ENCODE results near the gene MRPL20.
"Not testable (repeated sequence)": the region's sequence is repeated elsewhere in the genome, so short reads cannot be mapped to it uniquely, and the experiment has no call there.

Gene MRPL20

GRCh38 chr1:1407636-1408318, 684 bp upstream of the MRPL20 start:
- peak overlapping the region; percentile 78 to 91 for H3K4me3 ChIP-seq (ENCODE audit: low read depth in 1 of 2, low read length in 2 of 2)
- no peaks in the 10 kb centered on the region for H3K9me3 ChIP-seq (ENCODE audit: control insufficient read depth in 1 of 2, low read length in 2 of 2)
- peak overlapping the region; percentile 76 to 79 for H3K9ac ChIP-seq (ENCODE audit: low read depth in 1 of 2, low read length in 2 of 2)
- H3K27me3 ChIP-seq (ENCODE audit: control insufficient read depth in 1 of 2, insufficient read depth in 2 of 2, low read length in 2 of 2) = no peaks in the 10 kb centered on the region
- H3K36me3 ChIP-seq (ENCODE audit: control insufficient read depth in 1 of 2, insufficient read depth in 2 of 2, low read length in 2 of 2) = peaks cover 6 to 22% of the 10 kb centered on the region in 2 donors
- peaks cover 13 to 20% of the 10 kb centered on the region in 2 donors for H3K4me1 ChIP-seq (ENCODE audit: control insufficient read depth in 1 of 2, insufficient read depth in 2 of 2, low read length in 2 of 2)
- peak overlapping the region; percentile 50 for H3K27ac ChIP-seq (ENCODE audit: low read depth, low read length)

- Histone ChIP-seq H3K4me3 (ENCODE audit: low read depth in 1 of 2, low read length in 2 of 2) (peak overlapping the region; percentile 78 to 91), H3K4me1 (ENCODE audit: control insufficient read depth in 1 of 2, insufficient read depth in 2 of 2, low read length in 2 of 2) (peaks cover 17 to 23% of the 10 kb centered on the region in 2 donors), H3K36me3 (ENCODE audit: control insufficient read depth in 1 of 2, insufficient read depth in 2 of 2, low read length in 2 of 2) (peaks cover 18 to 37% of the 10 kb centered on the region in 2 donors), H3K9ac (ENCODE audit: low read depth in 1 of 2, low read length in 2 of 2) (peak overlapping the region; percentile 76 to 79), H3K9me3 (ENCODE audit: control insufficient read depth in 1 of 2, low read length in 2 of 2) (no peaks in the 10 kb centered on the region), H3K27ac (ENCODE audit: low read depth, low read length) (no peak overlapping the region), H3K27me3 (ENCODE audit: control insufficient read depth in 1 of 2, insufficient read depth in 2 of 2, low read length in 2 of 2) (no peaks in the 10 kb centered on the region)
These were observed 832 bp downstream of the MRPL20 start for GRCh38 chr1:1406101-1406820.

- Histone ChIP-seq H3K27ac (ENCODE audit: low read depth, low read length) (no peak overlapping the region), H3K9ac (ENCODE audit: low read depth in 1 of 2, low read length in 2 of 2) (no peak overlapping the region), H3K9me3 (ENCODE audit: control insufficient read depth in 1 of 2, low read length in 2 of 2) (no peaks in the 10 kb centered on the region), H3K27me3 (ENCODE audit: control insufficient read depth in 1 of 2, insufficient read depth in 2 of 2, low read length in 2 of 2) (no peaks in the 10 kb centered on the region), H3K4me3 (ENCODE audit: low read depth in 1 of 2, low read length in 2 of 2) (no peak overlapping the region), H3K36me3 (ENCODE audit: control insufficient read depth in 1 of 2, insufficient read depth in 2 of 2, low read length in 2 of 2) (peaks cover 27 to 47% of the 10 kb centered on the region in 2 donors), H3K4me1 (ENCODE audit: control insufficient read depth in 1 of 2, insufficient read depth in 2 of 2, low read length in 2 of 2) (peaks cover 30 to 38% of the 10 kb centered on the region in 2 donors)
These were observed 3.4 kb downstream of the MRPL20 start for GRCh38 chr1:1403653-1404052.

- H3K27ac ChIP-seq (ENCODE audit: low read depth, low read length); H3K9ac ChIP-seq (ENCODE audit: low read depth in 1 of 2, low read length in 2 of 2); H3K4me3 ChIP-seq (ENCODE audit: low read depth in 1 of 2, low read length in 2 of 2); H3K27me3 ChIP-seq (ENCODE audit: control insufficient read depth in 1 of 2, insufficient read depth in 2 of 2, low read length in 2 of 2); H3K9me3 ChIP-seq (ENCODE audit: control insufficient read depth in 1 of 2, low read length in 2 of 2): not testable (repeated sequence)
- Histone ChIP-seq H3K36me3 (ENCODE audit: control insufficient read depth in 1 of 2, insufficient read depth in 2 of 2, low read length in 2 of 2) (peaks cover 29 to 48% of the 10 kb centered on the region in 2 donors), H3K4me1 (ENCODE audit: control insufficient read depth in 1 of 2, insufficient read depth in 2 of 2, low read length in 2 of 2) (peaks cover 29 to 35% of the 10 kb centered on the region in 2 donors)
These were observed 4.1 kb downstream of the MRPL20 start for GRCh38 chr1:1402901-1403392.

GRCh38 chr1:1402072-1402900, 4.8 kb downstream of the MRPL20 start:
- peaks cover 36 to 40% of the 10 kb centered on the region in 2 donors for H3K4me1 ChIP-seq (ENCODE audit: control insufficient read depth in 1 of 2, insufficient read depth in 2 of 2, low read length in 2 of 2)
- H3K36me3 ChIP-seq (ENCODE audit: control insufficient read depth in 1 of 2, insufficient read depth in 2 of 2, low read length in 2 of 2) = peaks cover 34 to 55% of the 10 kb centered on the region in 2 donors

GRCh38 chr1:1401457-1402010, 5.6 kb downstream of the MRPL20 start:
- Histone ChIP-seq H3K27me3 (ENCODE audit: control insufficient read depth in 1 of 2, insufficient read depth in 2 of 2, low read length in 2 of 2) (no peaks in the 10 kb centered on the region), H3K36me3 (ENCODE audit: control insufficient read depth in 1 of 2, insufficient read depth in 2 of 2, low read length in 2 of 2) (peaks cover 39 to 59% of the 10 kb centered on the region in 2 donors), H3K9ac (ENCODE audit: low read depth in 1 of 2, low read length in 2 of 2) (no peak overlapping the region), H3K9me3 (ENCODE audit: control insufficient read depth in 1 of 2, low read length in 2 of 2) (no peaks in the 10 kb centered on the region), H3K27ac (ENCODE audit: low read depth, low read length) (no peak overlapping the region), H3K4me1 (ENCODE audit: control insufficient read depth in 1 of 2, insufficient read depth in 2 of 2, low read length in 2 of 2) (peaks cover 38 to 41% of the 10 kb centered on the region in 2 donors), H3K4me3 (ENCODE audit: low read depth in 1 of 2, low read length in 2 of 2) (no peak overlapping the region)

More at GRCh38 chr1:1402072-1402900, 4.8 kb downstream of the MRPL20 start:
- Histone ChIP-seq H3K9me3 (ENCODE audit: control insufficient read depth in 1 of 2, low read length in 2 of 2) (no peaks in the 10 kb centered on the region), H3K9ac (ENCODE audit: low read depth in 1 of 2, low read length in 2 of 2) (no peak overlapping the region), H3K27ac (ENCODE audit: low read depth, low read length) (no peak overlapping the region), H3K4me3 (ENCODE audit: low read depth in 1 of 2, low read length in 2 of 2) (no peak overlapping the region), H3K27me3 (ENCODE audit: control insufficient read depth in 1 of 2, insufficient read depth in 2 of 2, low read length in 2 of 2) (no peaks in the 10 kb centered on the region)

- Histone ChIP-seq H3K9me3 (ENCODE audit: control insufficient read depth in 1 of 2, low read length in 2 of 2) (no peaks in the 10 kb centered on the region), H3K4me1 (ENCODE audit: control insufficient read depth in 1 of 2, insufficient read depth in 2 of 2, low read length in 2 of 2) (peaks cover 31 to 34% of the 10 kb centered on the region in 2 donors), H3K27me3 (ENCODE audit: control insufficient read depth in 1 of 2, insufficient read depth in 2 of 2, low read length in 2 of 2) (no peaks in the 10 kb centered on the region), H3K9ac (ENCODE audit: low read depth in 1 of 2, low read length in 2 of 2) (peak overlapping the region; percentile 96 to 98), H3K36me3 (ENCODE audit: control insufficient read depth in 1 of 2, insufficient read depth in 2 of 2, low read length in 2 of 2) (peaks cover 39 to 59% of the 10 kb centered on the region in 2 donors), H3K27ac (ENCODE audit: low read depth, low read length) (peak overlapping the region; percentile 32), H3K4me3 (ENCODE audit: low read depth in 1 of 2, low read length in 2 of 2) (peak overlapping the region; percentile 93 to 100)
These were observed 6.3 kb downstream of the MRPL20 start for GRCh38 chr1:1400576-1401456.

GRCh38 chr1:1399872-1400575, 7.1 kb downstream of the MRPL20 start:
- Histone ChIP-seq H3K4me3 (ENCODE audit: low read depth in 1 of 2, low read length in 2 of 2) (peak overlapping the region; percentile 93 to 100), H3K27ac (ENCODE audit: low read depth, low read length) (peak overlapping the region; percentile 50), H3K9me3 (ENCODE audit: control insufficient read depth in 1 of 2, low read length in 2 of 2) (no peaks in the 10 kb centered on the region), H3K36me3 (ENCODE audit: control insufficient read depth in 1 of 2, insufficient read depth in 2 of 2, low read length in 2 of 2) (peaks cover 39 to 59% of the 10 kb centered on the region in 2 donors), H3K4me1 (ENCODE audit: control insufficient read depth in 1 of 2, insufficient read depth in 2 of 2, low read length in 2 of 2) (peaks cover 29% of the 10 kb centered on the region in 2 donors), H3K9ac (ENCODE audit: low read depth in 1 of 2, low read length in 2 of 2) (peak overlapping the region; percentile 96 to 98), H3K27me3 (ENCODE audit: control insufficient read depth in 1 of 2, insufficient read depth in 2 of 2, low read length in 2 of 2) (no peaks in the 10 kb centered on the region)
